Transverse colon (tissue), 4 donors: ENCODE measurements around the gene FITM1. TPM values are rescaled to one million over a fixed set of nuclear protein-coding genes. Genes with fewer than 3 reads are reported as not detected.

Source experiments
- DNase-seq: peaks from one replicate; pipeline ENCODE4 v3.0.0-alpha.2; 2019
- H3K27ac ChIP-seq, 4 donors: fragments of 200-600 bp; sonication (generic); 2 replicates each; pipeline ENCODE4 v1.5.1; 2016 to 2018; ENCODE audit warnings: inconsistent platforms in 4 of 4
- H3K27me3 ChIP-seq: fragments of 200-600 bp; sonication (generic); 2 replicates; pipeline ENCODE4 v1.5.1; 2017; ENCODE audit warnings: inconsistent platforms
- H3K36me3 ChIP-seq, 4 donors: fragments of 200-600 bp; sonication (generic); 2 replicates each; pipeline ENCODE4 v1.5.1; 2017 to 2019; ENCODE audit warnings: inconsistent platforms in 4 of 4
- H3K4me1 ChIP-seq, 4 donors: fragments of 200-600 bp; sonication (generic); 2 replicates each; pipeline ENCODE4 v1.5.1; 2017 to 2020; ENCODE audit warnings: inconsistent platforms in 4 of 4
- H3K4me3 ChIP-seq, 4 donors: fragments of 200-600 bp; sonication (generic); 1 replicate in 1 of 4; 2 replicates in 3 of 4; pipeline versions ENCODE4 v1.5.1 to v1.6.1; 2017 to 2019; ENCODE audit warnings: inconsistent platforms in 4 of 4
- H3K9me3 ChIP-seq, 2 donors: fragments of 200-600 bp; sonication (generic); 2 replicates each; pipeline ENCODE4 v1.5.1; 2017 to 2019; ENCODE audit warnings: inconsistent platforms in 2 of 2
- CTCF ChIP-seq, 5 experiments: fragments of 200-600 bp in 3 of 5; fragments of 450-650 bp in 2 of 5; sonication (generic) in 3 of 5; IDR thresholded peaks; 1 replicate in 2 of 5; 2 replicates in 3 of 5; pipeline ENCODE4 v1.5.1; 2016 to 2017; ENCODE audit warnings: antibody characterized with exemption in 5 of 5, inconsistent platforms in 3 of 5, mild to moderate bottlenecking in 2 of 5, moderate library complexity in 1 of 5
- EP300 ChIP-seq: sonication (generic); formaldehyde crosslinking; IDR thresholded peaks from one replicate; pipeline ENCODE4 v1.6.1; 2017; ENCODE audit warnings: antibody characterized with exemption, low read depth
- POLR2A ChIP-seq: fragments of 450-650 bp; IDR thresholded peaks from one replicate; pipeline ENCODE4 v1.6.1; 2016; ENCODE audit warnings: antibody characterized with exemption, mild to moderate bottlenecking, moderate library complexity
- POLR2AphosphoS5 ChIP-seq, 3 donors: sonication (generic); formaldehyde crosslinking; IDR thresholded peaks; one replicate each; pipeline ENCODE4 v1.6.1; 2016; ENCODE audit warnings: antibody characterized with exemption in 3 of 3
- WGBS, 2 donors: methylation state at CpG; one replicate each; pipeline ENCODE4 v1.1.5; 2018; ENCODE audit warnings: low coverage in 1 of 2; 5-methylcytosine and 5-hydroxymethylcytosine counted together
- in situ Hi-C, 4 donors: fragments of 200-750 bp; cut with MboI; loops; one replicate each; pipeline versions ENCODE4 v1.15.0 to v1.15.1; 2017; ENCODE audit warnings: low sequenced_read_pairs in 3 of 4, low pct_ligation_motif_present in 1 of 4, low pct_unique_long_range_greater_than_20kb in 1 of 4
- intact Hi-C: fragments of 100-400 bp; cut with DNase I; formaldehyde crosslinking; loops from one replicate; pipeline ENCODE4 v1.15.1; 2023; ENCODE audit warnings: low total_unique reads
- total RNA-seq, 4 donors: library from RNA; depleted of rRNA; stranded (reverse); fragments of >200 nt; gene quantifications; one replicate each; pipeline ENCODE4 v1.1.0, GENCODE V29; 2016

Gene FITM1
- total RNA-seq, 4 donors from 2014 or later: 1.4 to 1.6 TPM; not detected in 2

GRCh38 chr14:24088095-24088494 is 42.4 kb upstream of the FITM1 start:
- DNase-seq: no peak
- H3K27ac ChIP-seq: no peak overlapping the region
- no peaks in the 10 kb centered on the region for H3K9me3 ChIP-seq

GRCh38 chr14:24089890-24090289 is 40.6 kb upstream of the FITM1 start:
- intact Hi-C loops: loop anchor here (10.0 kb wide), 1 partner anchor 75 kb away; no protein-coding TSS in a partner anchor
- Histone ChIP-seq H3K27ac (no peak overlapping the region), H3K9me3 (no peaks in the 10 kb centered on the region), H3K36me3 (no peaks in the 10 kb centered on the region), H3K4me1 (peaks cover 4 to 31% (median 14%) of the 10 kb centered on the region in 4 donors), H3K27me3 (no peaks in the 10 kb centered on the region), H3K4me3 (no peak overlapping the region)
- no peak for DNase-seq
- in situ Hi-C loops: loop anchor here in 1 of 4 donors (5.0 kb wide), 1 partner anchor 33 kb away; no protein-coding TSS in a partner anchor
- WGBS, 2 donors: 85 to 89% methylated on average over 3 to 6 of the region's 6 CpGs
- TF ChIP-seq POLR2AphosphoS5 (IDR thresholded peaks at IDR 0.05): no peak
- no peak for TF ChIP-seq EP300
- no peak for TF ChIP-seq CTCF (IDR thresholded peaks at IDR 0.05)
- no peak for TF ChIP-seq POLR2A

More at GRCh38 chr14:24088095-24088494, 42.4 kb upstream of the FITM1 start:
- no peaks in the 10 kb centered on the region for H3K36me3 ChIP-seq
- TF ChIP-seq EP300: no peak
- TF ChIP-seq POLR2AphosphoS5 (IDR thresholded peaks at IDR 0.05): no peak
- no peak for TF ChIP-seq POLR2A
- no peak for TF ChIP-seq CTCF (IDR thresholded peaks at IDR 0.05)
- H3K4me1 ChIP-seq: peaks cover 0 to 23% (median 6%) of the 10 kb centered on the region in 4 donors
- WGBS, 2 donors: 89% methylated on average over 2 of the region's 2 CpGs; no CpG with 5 or more reads in 1 of the 2 donors
- no peaks in the 10 kb centered on the region for H3K27me3 ChIP-seq
- intact Hi-C loops (no loop called here), in situ Hi-C loops (no loop called here)
- no peak overlapping the region for H3K4me3 ChIP-seq

GRCh38 chr14:24092110-24092504 is 38.4 kb upstream of the FITM1 start:
- H3K36me3 ChIP-seq: no peaks in the 10 kb centered on the region
- intact Hi-C loops (loop anchor here (10.0 kb wide), 1 partner anchor 77 kb away; no protein-coding TSS in a partner anchor), in situ Hi-C loops (loop anchor here in 1 of 4 donors (5.0 kb wide), 1 partner anchor 35 kb away; no protein-coding TSS in a partner anchor)
- H3K27ac ChIP-seq: peak overlapping the region; percentile 92 to 99 (median 97)
- TF ChIP-seq POLR2AphosphoS5 (IDR thresholded peaks at IDR 0.05) (no peak), CTCF (IDR thresholded peaks at IDR 0.05) (no peak), EP300 (no peak)
- no peak overlapping the region for H3K4me3 ChIP-seq
- H3K9me3 ChIP-seq: no peaks in the 10 kb centered on the region
- DNase-seq: peak; percentile 43
- H3K4me1 ChIP-seq: peaks cover 4 to 42% (median 19%) of the 10 kb centered on the region in 4 donors
- no peaks in the 10 kb centered on the region for H3K27me3 ChIP-seq

DNA sequence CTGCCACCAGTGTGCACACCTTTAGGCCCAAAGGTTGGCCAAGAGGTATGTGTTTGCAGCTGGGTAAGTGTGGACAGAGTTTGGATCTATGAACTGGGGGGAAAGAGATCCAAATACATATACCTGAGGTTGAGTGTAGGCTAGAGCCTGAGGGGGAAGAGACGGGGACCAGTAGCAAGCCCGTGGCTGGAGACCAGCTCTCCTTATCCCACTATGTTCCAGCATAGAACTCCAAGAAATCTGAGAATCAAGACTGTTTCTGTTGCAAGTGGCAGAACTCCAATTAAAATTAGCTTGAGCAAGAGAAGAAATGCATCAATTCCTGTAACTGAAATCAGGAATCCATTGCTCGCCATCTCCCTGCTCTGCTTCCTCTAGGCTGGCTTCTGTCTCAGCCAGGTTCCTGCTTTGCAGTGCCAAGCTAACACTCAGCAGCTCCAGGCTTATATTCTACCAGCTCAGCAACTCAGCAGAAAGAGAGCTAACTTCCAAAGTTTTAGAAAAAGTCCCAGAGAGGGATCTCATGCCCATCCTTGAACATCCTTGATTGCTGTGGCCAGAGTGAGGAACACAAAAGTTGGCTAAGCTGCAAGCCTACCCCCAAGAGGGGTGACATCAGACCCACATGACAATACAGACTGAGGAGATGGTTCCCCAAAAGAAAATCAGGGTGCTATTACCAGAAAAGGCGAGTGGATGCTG is 37.8 kb upstream of the FITM1 start:
- no peak overlapping the region for H3K4me3 ChIP-seq
- WGBS, 2 donors: 80 to 92% methylated on average over 1 to 4 of the region's 4 CpGs
- TF ChIP-seq EP300 (no peak), POLR2A (no peak), POLR2AphosphoS5 (IDR thresholded peaks at IDR 0.05) (no peak), CTCF (IDR thresholded peaks at IDR 0.05) (no peak)
- DNase-seq: no peak
- intact Hi-C loops: loop anchor here (10.0 kb wide), 1 partner anchor 78 kb away; no protein-coding TSS in a partner anchor
- no peaks in the 10 kb centered on the region for H3K9me3 ChIP-seq
- H3K27me3 ChIP-seq: no peaks in the 10 kb centered on the region
- no peaks in the 10 kb centered on the region for H3K36me3 ChIP-seq
- peak overlapping the region; percentile 92 to 99 (median 97) for H3K27ac ChIP-seq
- in situ Hi-C loops: loop anchor here in 1 of 4 donors (5.0 kb wide), 1 partner anchor 35 kb away; no protein-coding TSS in a partner anchor
- peaks cover 4 to 42% (median 19%) of the 10 kb centered on the region in 4 donors for H3K4me1 ChIP-seq
